Calu3 (cell line): ENCODE data around the gene CPEB4. TPM values are rescaled to one million over a fixed set of nuclear protein-coding genes. Genes with fewer than 3 reads are reported as not detected.

Experiments used
- BruUV-seq: library from RNA; stranded (reverse); fragments of 400-500 nt; replicated peaks from 2 replicates; lab custom pipeline; 2021; lab: Mats Ljungman, UMichigan
- CTCF ChIA-PET: fragments of 300-600 bp; sonication (Branson Sonifier 250); formaldehyde crosslinking; loops from one replicate; lab custom pipeline; 2022; ENCODE audit warnings: antibody characterized with exemption; lab: Charles Lee
- DNase-seq: peaks from one replicate; pipeline ENCODE4 v3.0.0; 2022
- H3K27ac Mint-ChIP-seq: one replicate; pipeline ENCODE4 v1.8.0; 2022; ENCODE audit warnings: mixed read lengths; ENCODE audit not compliant: unreplicated experiment
- H3K27me3 Mint-ChIP-seq: one replicate; pipeline ENCODE4 v1.8.0; 2022; ENCODE audit warnings: mixed read lengths; ENCODE audit not compliant: unreplicated experiment
- H3K36me3 Mint-ChIP-seq: one replicate; pipeline ENCODE4 v1.8.0; 2022; ENCODE audit warnings: mild to moderate bottlenecking, moderate library complexity, mixed read lengths; ENCODE audit not compliant: insufficient read depth, unreplicated experiment
- H3K4me1 Mint-ChIP-seq: one replicate; pipeline ENCODE4 v1.8.0; 2022; ENCODE audit warnings: mild to moderate bottlenecking, low read depth, mixed read lengths; ENCODE audit not compliant: unreplicated experiment
- H3K4me3 Mint-ChIP-seq: one replicate; pipeline ENCODE4 v1.8.0; 2022; ENCODE audit warnings: mild to moderate bottlenecking, low read depth, moderate library complexity, mixed read lengths; ENCODE audit not compliant: unreplicated experiment
- H3K9me3 Mint-ChIP-seq: one replicate; pipeline ENCODE4 v1.8.0; 2022; ENCODE audit warnings: low read depth, mixed read lengths; ENCODE audit not compliant: unreplicated experiment
- CTCF ChIP-seq: fragments of 200-600 bp; IDR thresholded peaks from one replicate; pipeline ENCODE4 v1.8.0; 2022; ENCODE audit warnings: antibody characterized with exemption; ENCODE audit not compliant: unreplicated experiment
- intact Hi-C: fragments of 100-400 bp; cut with micrococcal nuclease; formaldehyde crosslinking; loops from one replicate; pipeline ENCODE4 v1.10.0; 2022; ENCODE audit not compliant: unreplicated experiment
- total RNA-seq: library from RNA; stranded (reverse); gene quantifications from 2 replicates; pipeline ENCODE4 v1.2.3, GENCODE V29; 2022

CPEB4 gene
- total RNA-seq, 1 experiment from 2014 or later = 30.8 TPM

DNA sequence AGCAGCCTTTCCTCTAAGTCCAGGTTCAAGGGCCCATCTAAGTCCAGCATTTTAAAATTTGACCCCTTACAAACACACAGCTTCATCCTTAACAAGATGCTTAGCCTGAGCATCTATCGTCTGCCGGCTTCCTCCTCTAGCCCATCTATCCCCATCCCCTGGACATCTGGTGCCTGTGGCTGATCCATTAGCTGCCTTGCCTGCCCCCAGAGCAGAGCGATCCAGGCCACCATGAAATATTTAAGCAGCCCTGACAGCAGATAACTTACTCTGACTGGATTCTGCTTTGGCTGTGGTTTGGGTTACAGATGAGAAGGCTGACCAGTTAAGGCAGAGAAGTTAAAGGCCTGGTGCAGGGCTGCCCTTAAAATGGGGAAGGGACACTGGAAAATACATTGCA is 30.9 kb upstream of the CPEB4 start:
- Mint-ChIP-seq H3K4me3 (no peak overlapping the region), H3K9me3 (no peaks in the 10 kb centered on the region), H3K36me3 (no peaks in the 10 kb centered on the region), H3K27me3 (no peaks in the 10 kb centered on the region), H3K4me1 (peaks cover 37% of the 10 kb centered on the region), H3K27ac (no peak overlapping the region)
- no TSS peak for BruUV-seq
- CTCF ChIA-PET = interaction anchor here (1.2 kb wide), 1 partner anchor 61 kb away, joined by 5 read pairs; no protein-coding TSS in a partner anchor
- intact Hi-C loops = no loop called here
- DNase-seq = no peak
- no peak for TF ChIP-seq CTCF

GRCh38 chr5:173858021-173858669 is 30.0 kb upstream of the CPEB4 start:
- Mint-ChIP-seq H3K27me3 (no peaks in the 10 kb centered on the region), H3K36me3 (no peaks in the 10 kb centered on the region), H3K4me3 (no peak overlapping the region), H3K4me1 (peaks cover 37% of the 10 kb centered on the region), H3K27ac (no peak overlapping the region), H3K9me3 (no peaks in the 10 kb centered on the region)
- BruUV-seq = no TSS peak
- intact Hi-C loops = no loop called here
- no peak for DNase-seq
- TF ChIP-seq CTCF = no peak
- CTCF ChIA-PET = interaction anchor here (1.2 kb wide), 1 partner anchor 60 kb away, joined by 5 read pairs; no protein-coding TSS in a partner anchor

DNA sequence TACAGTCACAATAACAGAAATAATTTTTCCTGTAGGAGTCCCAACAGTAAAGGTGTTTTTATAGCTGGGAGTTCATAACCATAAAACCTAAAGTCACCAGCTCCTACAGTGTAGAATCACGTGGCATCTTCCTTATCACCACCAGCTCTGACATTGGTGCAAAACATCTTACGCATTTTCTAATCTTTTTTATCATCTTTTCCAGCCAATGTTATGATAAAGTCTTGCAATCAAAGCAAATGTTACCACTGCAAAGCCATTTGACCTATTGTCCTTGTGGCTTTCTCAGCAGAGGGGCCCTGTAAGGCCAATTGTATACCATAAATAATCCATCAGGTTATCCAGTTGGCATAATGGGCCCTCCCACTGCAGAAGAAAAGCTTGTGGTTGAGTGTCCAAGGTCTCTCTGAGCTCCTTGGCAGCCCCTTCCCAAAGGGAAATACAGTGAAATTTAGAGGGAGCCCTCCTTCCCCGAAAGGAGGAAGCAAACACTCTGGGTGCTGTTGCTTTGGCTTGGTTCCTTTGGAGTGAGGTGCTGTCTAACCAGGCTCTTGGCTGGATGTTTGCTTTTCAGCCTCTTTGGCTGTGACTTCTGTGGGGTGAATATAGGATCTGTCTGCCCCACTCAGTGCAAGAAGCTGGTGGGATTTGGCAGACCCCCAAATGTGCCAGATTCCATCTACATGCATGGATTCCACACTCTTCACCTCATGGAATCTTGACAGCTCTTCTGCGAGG is 29.3 kb upstream of the CPEB4 start:
- Mint-ChIP-seq H3K4me1 (peaks cover 36% of the 10 kb centered on the region), H3K27me3 (no peaks in the 10 kb centered on the region), H3K9me3 (no peaks in the 10 kb centered on the region), H3K4me3 (no peak overlapping the region), H3K27ac (no peak overlapping the region), H3K36me3 (no peaks in the 10 kb centered on the region)
- intact Hi-C loops = no loop called here
- DNase-seq = no peak
- CTCF ChIA-PET = interaction anchor here (1.0 to 1.2 kb wide), 3 partner anchors 35 to 66 kb away, joined by 3 to 5 read pairs (median 3); no protein-coding TSS in a partner anchor
- no peak for TF ChIP-seq CTCF
- BruUV-seq = no TSS peak

- no peaks in the 10 kb centered on the region for H3K36me3 Mint-ChIP-seq
- H3K27ac Mint-ChIP-seq = no peak overlapping the region
- no peak for DNase-seq
- no peaks in the 10 kb centered on the region for H3K9me3 Mint-ChIP-seq
- no peak overlapping the region for H3K4me3 Mint-ChIP-seq
- H3K4me1 Mint-ChIP-seq = peaks cover 29% of the 10 kb centered on the region
- BruUV-seq = no TSS peak
- intact Hi-C loops = no loop called here
- CTCF ChIA-PET = interaction anchor here (1.0 to 1.1 kb wide), 3 partner anchors 35 to 113 kb away, joined by 3 read pairs; no protein-coding TSS in a partner anchor
- no peak for TF ChIP-seq CTCF
- H3K27me3 Mint-ChIP-seq = no peaks in the 10 kb centered on the region
Observed at GRCh38 chr5:173859408-173860159, 28.6 kb upstream of the CPEB4 start.
